Measurements from ENCODE around the gene DHX38. TPM values are rescaled to one million over a fixed set of nuclear protein-coding genes. Genes with fewer than 3 reads are reported as not detected.

Gene DHX38
- polyA plus RNA-seq, 1 of the 3 experiments (the other 2 are of a cell fraction): 75.0 TPM

- TF ChIP-seq REST (IDR thresholded peaks at IDR 0.05; ENCODE audit: low read depth, low read length): no peak
- TF ChIP-seq MEF2A (IDR thresholded peaks at IDR 0.05; ENCODE audit: borderline replicate concordance, low read depth): no peak
- TF ChIP-seq FOSL2 (IDR thresholded peaks at IDR 0.05; ENCODE audit: borderline replicate concordance, low read depth): no peak
- no peak for TF ChIP-seq CTCF (IDR thresholded peaks at IDR 0.05)
- no peak for TF ChIP-seq RFX5 (IDR thresholded peaks at IDR 0.05; ENCODE audit: low read length)
- TF ChIP-seq RAD21 (IDR thresholded peaks at IDR 0.05; ENCODE audit: low read length): no peak
- no peak for TF ChIP-seq NFIC (IDR thresholded peaks at IDR 0.05; ENCODE audit: borderline replicate concordance)
- TF ChIP-seq EZH2phosphoT487 (IDR thresholded peaks at IDR 0.05; ENCODE audit: borderline replicate concordance, low read depth): no peak
- no peak for TF ChIP-seq SIN3A (IDR thresholded peaks at IDR 0.05; ENCODE audit: borderline replicate concordance, low read depth, low read length)
- no peak for TF ChIP-seq SMC3 (IDR thresholded peaks at IDR 0.05; ENCODE audit: low read depth, low read length)
Observed at GRCh38 chr16:72094266-72094610, 591 bp downstream of the DHX38 start (continued).

- H3K36me3 ChIP-seq (replicated peaks in 1 of 2; ENCODE audit: control insufficient read depth in 1 of 2, insufficient read depth in 2 of 2, low read length in 1 of 2): peaks cover 29 to 76% of the 10 kb centered on the region in 2 experiments
- H3K4me3 ChIP-seq (ENCODE audit: low read depth in 2 of 2, low read length in 1 of 2): no peak overlapping the region
- H3K27me3 ChIP-seq (ENCODE audit: insufficient read depth): no peaks in the 10 kb centered on the region
- H3K79me2 ChIP-seq (ENCODE audit: insufficient read depth): peaks cover 29% of the 10 kb centered on the region
- H3K4me2 ChIP-seq: no peak overlapping the region
- CTCF ChIA-PET: interaction anchor here (0.8 to 8.3 kb wide), 6 partner anchors 13 to 31 kb away, joined by 3 to 48 read pairs (median 4); no protein-coding TSS in a partner anchor
- 0 out of 2 replicates have a peak, but pooled peaks cover 5% of the 10 kb centered on the region for H4K20me1 ChIP-seq (ENCODE audit: insufficient read depth)
- H2AFZ ChIP-seq (ENCODE audit: low read depth): no peak overlapping the region
- no peaks in the 10 kb centered on the region for H3K9me2 ChIP-seq
- H3K27ac ChIP-seq (ENCODE audit: low read depth in 2 of 2, low read length in 1 of 2): no peak overlapping the region
- H3K9ac ChIP-seq: no peak overlapping the region
- H3K9me3 ChIP-seq: no peaks in the 10 kb centered on the region
- DNase-seq: no peak
- H3K4me1 ChIP-seq (ENCODE audit: control insufficient read depth in 1 of 2, insufficient read depth in 2 of 2, low read depth in 1 of 2, low read length in 1 of 2): peaks cover 8 to 9% of the 10 kb centered on the region in 2 experiments; a peak in 3 of 4 replicates
- no peaks in the 10 kb centered on the region for H3F3A ChIP-seq (replicated peaks; ENCODE audit: insufficient read depth)
- WGBS (ENCODE audit: low lambda C conversion rate): 65% methylated on average over 11 of the region's 15 CpGs
- POLR2A ChIA-PET: no interaction called here
- TF ChIP-seq FOXJ3 (CRISPR knock-in tag; IDR thresholded peaks at IDR 0.05): no peak
- no peak for TF ChIP-seq SIN3A (IDR thresholded peaks at IDR 0.05; ENCODE audit: borderline replicate concordance, low read depth, low read length)
- no peak for TF ChIP-seq NFIC (IDR thresholded peaks at IDR 0.05; ENCODE audit: borderline replicate concordance)
- no peak for TF ChIP-seq RXRA (IDR thresholded peaks at IDR 0.05; ENCODE audit: borderline replicate concordance, low read depth)
- TF ChIP-seq JUND (IDR thresholded peaks at IDR 0.05): no peak
- TF ChIP-seq POLR2AphosphoS5 (IDR thresholded peaks at IDR 0.05; ENCODE audit: low read depth, low read length): no peak
- no peak for TF ChIP-seq NRF1 (IDR thresholded peaks at IDR 0.05; ENCODE audit: low read depth, low read length)
- TF ChIP-seq CTCF (IDR thresholded peaks at IDR 0.05): no peak
- no peak for TF ChIP-seq TEAD4 (IDR thresholded peaks at IDR 0.05; ENCODE audit: borderline replicate concordance, insufficient read depth)
- TF ChIP-seq FOXM1 (IDR thresholded peaks at IDR 0.05; ENCODE audit: low read depth): no peak
Observed at GRCh38 chr16:72098936-72099335, 5.3 kb downstream of the DHX38 start.

All from SK-N-SH (cell line).